K562 (cell line): ENCODE results near the gene TMEM88. TPM values are rescaled to one million over a fixed set of nuclear protein-coding genes. Genes with fewer than 3 reads are reported as not detected.

ENCODE experiments used
- ATAC-seq: fragments of 200-7000 bp; cut with Tn5 transposase; 3 replicates; pipeline ENCODE4 v1.9.1; 2020; ENCODE audit warnings: moderate library complexity
- BruUV-seq: library from RNA; stranded (reverse); fragments of 400-500 nt; replicated peaks from 2 replicates; lab custom pipeline; 2021; lab: Mats Ljungman, UMichigan
- CTCF ChIA-PET: fragments of 300-600 bp; formaldehyde crosslinking; extraction: SDS; loops from one replicate; lab custom pipeline; 2021; ENCODE audit warnings: low intra/inter-chr PET ratio; lab: Yijun Ruan, JAX
- POLR2A ChIA-PET: fragments of 300-600, 350-650 bp; sonication (Branson Sonifier 250); formaldehyde crosslinking; extraction: SDS; loops from one replicate; lab custom pipeline; 2021; ENCODE audit warnings: antibody characterized with exemption, inconsistent platforms; lab: Yijun Ruan, JAX
- DNase-seq, 4 experiments: peaks; one replicate each; pipeline versions ENCODE4 v3.0.0 to v3.0.0-alpha.2; 2011 to 2018; ENCODE audit warnings: low spot score in 3 of 4, mixed read lengths in 3 of 4; ENCODE audit errors: extremely low read depth in 1 of 4
- FAIRE-seq: peaks from 2 replicates; lab custom pipeline; 2011; peaks lifted over from hg19 to GRCh38; lab: Jason Lieb, UNC
- H2AFZ ChIP-seq: 2 replicates; pipeline ENCODE4 v1.6.0; 2011; ENCODE audit warnings: low read depth, low read length, control low read depth, inconsistent platforms
- H3K27ac ChIP-seq: fragments of 200-600 bp; 3 replicates; pipeline ENCODE4 v1.8.0; 2011; ENCODE audit warnings: low read depth, mild to moderate bottlenecking, control low read depth, inconsistent platforms, low read length, moderate library complexity, mixed read lengths; ENCODE audit errors: extremely low read depth
- H3K27me3 ChIP-seq, 2 experiments: fragments of 300-600 bp in 1 of 2; 2 replicates in 1 of 2; 3 replicates in 1 of 2; pipeline versions ENCODE4 v1.6.0 to v1.8.0; 2011; ENCODE audit warnings: inconsistent platforms in 2 of 2, low read length in 2 of 2, mild to moderate bottlenecking in 1 of 2, mixed read lengths in 1 of 2, moderate library complexity in 1 of 2; ENCODE audit not compliant: control insufficient read depth in 2 of 2, insufficient read depth in 2 of 2
- H3K36me3 ChIP-seq: fragments of 300-600 bp; 3 replicates; pipeline ENCODE4 v1.8.0; 2011; ENCODE audit warnings: mild to moderate bottlenecking, low read length, inconsistent platforms; ENCODE audit not compliant: control insufficient read depth, insufficient read depth
- H3K4me1 ChIP-seq, 2 experiments: fragments of 200-600 bp in 1 of 2; replicated peaks in 1 of 2; 2 replicates in 1 of 2; 3 replicates in 1 of 2; pipeline versions ENCODE4 v1.5.1 to v1.8.0; 2011; ENCODE audit warnings: inconsistent platforms in 2 of 2, low read length in 2 of 2, mild to moderate bottlenecking in 1 of 2, mixed read lengths in 1 of 2, moderate library complexity in 1 of 2; ENCODE audit not compliant: control insufficient read depth in 2 of 2, insufficient read depth in 2 of 2
- H3K4me2 ChIP-seq: 2 replicates; pipeline ENCODE4 v1.6.1; 2011; ENCODE audit warnings: low read length, control low read depth, inconsistent platforms, mixed read lengths; ENCODE audit not compliant: insufficient read depth
- H3K4me3 ChIP-seq: fragments of 200-600 bp; sonication (generic), shearing (Covaris generic); 2 replicates; pipeline ENCODE4 v1.5.1; 2016; ENCODE audit warnings: control low read depth, inconsistent platforms
- H3K79me2 ChIP-seq: fragments of 200-600 bp; 3 replicates; pipeline ENCODE4 v1.8.0; 2011; ENCODE audit warnings: low read length, inconsistent platforms; ENCODE audit not compliant: control insufficient read depth, insufficient read depth
- H3K9ac ChIP-seq, 2 experiments: 2 replicates each; pipeline versions ENCODE4 v1.6.0 to v1.6.1; 2011; ENCODE audit warnings: low read depth in 2 of 2, low read length in 2 of 2, control low read depth in 1 of 2, inconsistent platforms in 1 of 2, mild to moderate bottlenecking in 1 of 2, mixed read lengths in 1 of 2; ENCODE audit not compliant: insufficient read depth in 1 of 2
- H3K9me1 ChIP-seq: one replicate; pipeline ENCODE4 v1.6.0; 2011; ENCODE audit warnings: inconsistent platforms, mild to moderate bottlenecking, low read length, moderate library complexity; ENCODE audit not compliant: control insufficient read depth, insufficient read depth
- H3K9me3 ChIP-seq: replicated peaks from 2 replicates; pipeline ENCODE4 v1.5.1; 2011; ENCODE audit warnings: low read depth, low read length, inconsistent platforms; ENCODE audit not compliant: control insufficient read depth, insufficient read depth
- H4K20me1 ChIP-seq: replicated peaks from 2 replicates; pipeline ENCODE4 v1.6.1; 2011; ENCODE audit warnings: low read length, inconsistent platforms, mixed read lengths; ENCODE audit not compliant: control insufficient read depth, insufficient read depth
- ESRRB ChIP-seq: fragments of 250-450 bp; sonication (Bioruptor Pico); IDR thresholded peaks from 2 replicates; pipeline ENCODE4 v1.5.0; 2020; ENCODE audit warnings: mild to moderate bottlenecking, moderate library complexity, borderline replicate concordance
- HEY1 ChIP-seq: fragments of 250-450 bp; sonication (Bioruptor Pico); IDR thresholded peaks from 2 replicates; pipeline ENCODE4 v1.5.0; 2020; ENCODE audit warnings: mild to moderate bottlenecking, moderate library complexity, borderline replicate concordance
- NR2C2 ChIP-seq, 2 experiments: fragments of 200-800 bp in 1 of 2; sonication (Bioruptor generic) in 1 of 2; sonication (generic) in 1 of 2; formaldehyde crosslinking in 1 of 2; IDR thresholded peaks; 2 replicates each; pipeline versions ENCODE4 v1.6.1 to v1.8.0; 2016 to 2022; ENCODE audit warnings: mild to moderate bottlenecking in 1 of 2, missing compliant biosample characterization in 1 of 2, missing genetic modification characterization in 1 of 2, missing genetic modification reagents in 1 of 2
- POLR2G ChIP-seq: fragments of 200-400 bp; formaldehyde crosslinking; IDR thresholded peaks from 2 replicates; pipeline ENCODE4 v1.6.1; 2017; ENCODE audit warnings: low read depth, mild to moderate bottlenecking, antibody characterized with exemption, low read length, moderate library complexity
- RAD51 ChIP-seq: fragments of 450-650 bp; IDR thresholded peaks from 2 replicates; pipeline ENCODE4 v1.7.1; 2016; ENCODE audit warnings: low read depth, mild to moderate bottlenecking, borderline replicate concordance
- SMC3 ChIP-seq: conservative IDR thresholded peaks from 2 replicates; pipeline ENCODE4 v1.6.1; 2011; ENCODE audit warnings: low read depth, low read length, improper control_type of control experiment; ENCODE audit not compliant: insufficient read depth
- ZBED1 ChIP-seq: IDR thresholded peaks from 2 replicates; pipeline ENCODE4 v1.6.1; 2014
- ZBTB7A ChIP-seq: IDR thresholded peaks from 2 replicates; pipeline ENCODE4 v1.6.1; 2011; ENCODE audit warnings: low read depth, mild to moderate bottlenecking, low read length, moderate library complexity, borderline replicate concordance; ENCODE audit not compliant: control insufficient read depth
- ZNF184 ChIP-seq: sonication (generic); formaldehyde crosslinking; IDR thresholded peaks from 2 replicates; pipeline ENCODE4 v1.5.0; 2020; ENCODE audit warnings: missing genetic modification reagents
- ZNF217 ChIP-seq: sonication (generic); formaldehyde crosslinking; IDR thresholded peaks from 2 replicates; pipeline ENCODE4 v1.8.0; 2022; ENCODE audit warnings: mild to moderate bottlenecking, missing genetic modification reagents
- WGBS: fragments of 100-300 bp; shearing (Covaris generic); methylation state at CpG from one replicate; pipeline ENCODE4 v1.1.6; 2016; ENCODE audit warnings: low coverage, mixed read lengths; ENCODE audit not compliant: insufficient coverage; ENCODE audit errors: missing lambda C conversion rate; 5-methylcytosine and 5-hydroxymethylcytosine counted together
- in situ Hi-C: fragments of 300-500 bp; cut with MboI; formaldehyde crosslinking; loops from 4 replicates; pipeline ENCODE4 v1.15.0; 2018; ENCODE audit warnings: inconsistent platforms, mixed read lengths
- intact Hi-C: fragments of 100-400 bp; cut with micrococcal nuclease; formaldehyde crosslinking; loops from 2 replicates; pipeline ENCODE4 v1.14.2; 2022
- polyA plus RNA-seq, 8 experiments: library from polyadenylated mRNA; depleted of rRNA in 4 of 8; stranded (reverse) in 5 of 8; unstranded in 3 of 8; fragments of >200 nt; fragmentation: Nextera tagmentation in 2 of 8; fragmentation: Illumina TruSeq in 1 of 8; extraction: Ambion mirVana in 2 of 8; extraction: Trizol in 1 of 8; gene quantifications; 2 replicates each; pipeline versions ENCODE4 v1.2.1 to v1.2.3, GENCODE V29; 2011 to 2014; ENCODE audit warnings: inconsistent platforms in 1 of 8, missing spikeins in 1 of 8
- total RNA-seq, 7 experiments: library from RNA; depleted of rRNA in 6 of 7; stranded (reverse); fragments of >200 nt in 6 of 7; fragmentation: Illumina TruSeq in 2 of 7; extraction: Trizol in 2 of 7; gene quantifications; 2 replicates each; pipeline versions ENCODE4 v1.2.1 to v1.2.3, GENCODE V29; 2011 to 2021; ENCODE audit warnings: low replicate concordance in 1 of 7

Gene TMEM88
- total and polyA plus RNA-seq, 9 of the 15 experiments (the other 6 are each of a cell fraction or from before 2014, with no cell fraction given), result 0.10 to 1.4 (median 0.36) TPM; not detected in 3

DNA sequence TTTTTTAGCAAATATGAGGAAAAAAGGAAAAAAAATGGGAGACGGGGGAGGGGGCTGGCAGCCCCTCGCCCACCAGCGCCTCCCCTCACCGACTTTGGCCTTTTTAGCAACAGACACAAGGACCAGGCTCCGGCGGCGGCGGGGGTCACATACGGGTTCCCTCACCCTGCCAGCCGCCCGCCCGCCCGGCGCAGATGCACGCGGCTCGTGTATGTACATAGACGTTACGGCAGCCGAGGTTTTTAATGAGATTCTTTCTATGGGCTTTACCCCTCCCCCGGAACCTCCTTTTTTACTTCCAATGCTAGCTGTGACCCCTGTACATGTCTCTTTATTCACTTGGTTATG lies 1.2 kb upstream of the TMEM88 start:
- no TSS peak for BruUV-seq
- DNase-seq (no peak), ATAC-seq (no peak), FAIRE-seq (no peak)
- ChIA-PET CTCF (no interaction called here), POLR2A (interaction anchor here (0.7 kb wide), 1 partner anchor 60 kb away, joined by 3 read pairs; no protein-coding TSS in a partner anchor)
- Histone ChIP-seq H3K36me3 (peaks cover 44% of the 10 kb centered on the region; the same call in 2 of the 3 replicates), H3K4me1 (peaks cover 5 to 52% of the 10 kb centered on the region in 2 experiments; a peak in 4 of 5 replicates), H3K27ac (no peak overlapping the region), H4K20me1 (no peaks in the 10 kb centered on the region), H3K27me3 (no peaks in the 10 kb centered on the region), H3K4me3 (no peak overlapping the region), H2AFZ (no peak overlapping the region), H3K4me2 (no peak overlapping the region), H3K9me3 (no peaks in the 10 kb centered on the region), H3K9me1 (no peaks in the 10 kb centered on the region), H3K79me2 (peaks cover 8% of the 10 kb centered on the region; the same call in 2 of the 3 replicates), H3K9ac (no peak overlapping the region)
- WGBS, result 85% methylated on average over 5 of the region's 21 CpGs
- TF ChIP-seq RAD51, result no peak
- TF ChIP-seq ZBTB7A, result 0 out of 2 replicates have a peak, but pooled peaks have one; percentile 24
- in situ Hi-C loops, result no loop called here
- intact Hi-C loops, result loop anchor here (10.0 kb wide), 1 partner anchor 109 kb away; no protein-coding TSS in a partner anchor

- H3K9me1 ChIP-seq, result no peaks in the 10 kb centered on the region
- ChIA-PET CTCF (no interaction called here), POLR2A (no interaction called here)
- H2AFZ ChIP-seq, result no peak overlapping the region
- peaks cover 44% of the 10 kb centered on the region; the same call in 2 of the 3 replicates for H3K36me3 ChIP-seq
- H3K9ac ChIP-seq, result no peak overlapping the region; a peak in 1 of 4 replicates
- no peak overlapping the region for H3K27ac ChIP-seq
- no peak for DNase-seq
- no TSS peak for BruUV-seq
- H3K27me3 ChIP-seq, result no peaks in the 10 kb centered on the region
- ATAC-seq, result no peak
- H3K4me3 ChIP-seq, result no peak overlapping the region
- no peaks in the 10 kb centered on the region for H4K20me1 ChIP-seq
- intact Hi-C loops, result loop anchor here (10.0 kb wide), 1 partner anchor 109 kb away; no protein-coding TSS in a partner anchor
- in situ Hi-C loops, result no loop called here
- 83% methylated on average over 8 of the region's 31 CpGs for WGBS
- no peak overlapping the region for H3K4me2 ChIP-seq
- H3K9me3 ChIP-seq, result no peaks in the 10 kb centered on the region
- TF ChIP-seq ESRRB (no peak), ZBED1 (no peak), HEY1 (CRISPR knock-in tag) (no peak), SMC3 (no peak), NR2C2 (CRISPR knock-in tag; IDR thresholded peaks at IDR 0.05) (no peak), NR2C2 (tag; IDR thresholded peaks at IDR 0.05) (no peak), ZNF217 (CRISPR knock-in tag) (no peak), ZNF184 (no peak), POLR2G (0 out of 2 replicates have a peak, but pooled peaks have one; percentile 2)
- no peak for FAIRE-seq
- H3K79me2 ChIP-seq, result peaks cover 12% of the 10 kb centered on the region
- peaks cover 10 to 55% of the 10 kb centered on the region in 2 experiments; a peak in 4 of 5 replicates for H3K4me1 ChIP-seq
Observed at GRCh38 chr17:7854078-7854777, 638 bp upstream of the TMEM88 start.
